HepG2 (cell line): ENCODE measurements around the gene HOXC5. TPM values are rescaled to one million over a fixed set of nuclear protein-coding genes. Genes with fewer than 3 reads are reported as not detected.

Experiments
- ATAC-seq: fragments of 200-7000 bp; cut with Tn5 transposase; 3 replicates; pipeline ENCODE4 v1.9.1; 2020; ENCODE audit warnings: mild to moderate bottlenecking, moderate library complexity
- BruUV-seq: library from RNA; stranded (reverse); fragments of 400-500 nt; replicated peaks from 2 replicates; lab custom pipeline; 2021; lab: Mats Ljungman, UMichigan
- CTCF ChIA-PET: fragments of 300-600 bp; formaldehyde crosslinking; extraction: SDS; loops from one replicate; lab custom pipeline; 2021; ENCODE audit warnings: low total read pairs, inconsistent platforms, low intra/inter-chr PET ratio; lab: Yijun Ruan, JAX
- POLR2A ChIA-PET: fragments of 350-600 bp; sonication (Branson Sonifier 250); formaldehyde crosslinking; loops from one replicate; lab custom pipeline; 2020; ENCODE audit warnings: antibody characterized with exemption, inconsistent platforms; lab: Yijun Ruan, JAX
- DNase-seq: peaks from one replicate; pipeline ENCODE4 v3.0.0-alpha.2; 2015; ENCODE audit warnings: low spot score
- FAIRE-seq: peaks from 3 replicates; lab custom pipeline; 2011; peaks lifted over from hg19 to GRCh38; lab: Jason Lieb, UNC
- H2AFZ ChIP-seq: one replicate; pipeline ENCODE4 v1.6.1; 2011; ENCODE audit warnings: low read length, inconsistent platforms
- H3K27ac ChIP-seq: fragments of 300-600 bp; 3 replicates; pipeline ENCODE4 v1.8.0; 2011; ENCODE audit warnings: mixed run types, mild to moderate bottlenecking, mixed read lengths, low read length, inconsistent platforms; ENCODE audit not compliant: insufficient read depth; ENCODE audit errors: extremely low read length
- H3K27me3 ChIP-seq, 2 experiments: fragments of 200-600 bp in 1 of 2; 2 replicates in 1 of 2; 3 replicates in 1 of 2; pipeline versions ENCODE4 v1.6.0 to v1.8.0; 2011; ENCODE audit warnings: low read length in 2 of 2, mild to moderate bottlenecking in 2 of 2, moderate library complexity in 2 of 2, inconsistent platforms in 1 of 2; ENCODE audit not compliant: insufficient read depth in 2 of 2, control insufficient read depth in 1 of 2
- H3K36me3 ChIP-seq, 2 experiments: fragments of 200-600 bp in 1 of 2; replicated peaks in 1 of 2; 2 replicates in 1 of 2; 3 replicates in 1 of 2; pipeline versions ENCODE4 v1.5.1 to v1.8.0; 2011; ENCODE audit warnings: low read length in 2 of 2, inconsistent platforms in 1 of 2; ENCODE audit not compliant: insufficient read depth in 2 of 2, control insufficient read depth in 1 of 2
- H3K4me1 ChIP-seq: 2 replicates; pipeline ENCODE4 v1.5.1; 2012; ENCODE audit warnings: low read length, inconsistent platforms; ENCODE audit not compliant: insufficient read depth
- H3K4me2 ChIP-seq: 2 replicates; pipeline ENCODE4 v1.6.0; 2011; ENCODE audit warnings: low read depth, low read length, inconsistent platforms
- H3K4me3 ChIP-seq, 3 experiments: fragments of 200-600 bp in 1 of 3; sonication (generic), shearing (Covaris generic) in 1 of 3; replicated peaks in 1 of 3; 2 replicates each; pipeline ENCODE4 v1.5.1; 2011 to 2016; ENCODE audit warnings: low read length in 3 of 3, inconsistent platforms in 2 of 3, low read depth in 2 of 3, mild to moderate bottlenecking in 2 of 3, control low read depth in 1 of 3, mixed read lengths in 1 of 3; ENCODE audit not compliant: insufficient read depth in 1 of 3
- H3K79me2 ChIP-seq: one replicate; pipeline ENCODE4 v1.6.1; 2011; ENCODE audit warnings: low read length, inconsistent platforms; ENCODE audit not compliant: insufficient read depth
- H3K9ac ChIP-seq: 2 replicates; pipeline ENCODE4 v1.6.0; 2011; ENCODE audit warnings: mild to moderate bottlenecking, low read depth, low read length, inconsistent platforms; ENCODE audit not compliant: insufficient read depth
- H3K9me3 ChIP-seq: 2 replicates; pipeline ENCODE4 v1.5.1; 2012; ENCODE audit warnings: mild to moderate bottlenecking, low read length
- H4K20me1 ChIP-seq: 2 replicates; pipeline ENCODE4 v1.6.0; 2011; ENCODE audit warnings: inconsistent platforms, mild to moderate bottlenecking, low read length, moderate library complexity; ENCODE audit not compliant: insufficient read depth
- HES4 ChIP-seq: sonication (generic); formaldehyde crosslinking; IDR thresholded peaks from 2 replicates; pipeline ENCODE4 v1.9.0; 2021; ENCODE audit warnings: mild to moderate bottlenecking, missing genetic modification reagents, borderline replicate concordance
- MXD4 ChIP-seq: IDR thresholded peaks from 2 replicates; pipeline ENCODE4 v1.6.1; 2016; ENCODE audit warnings: mild to moderate bottlenecking, missing biosample characterization, missing genetic modification reagents
- NFE2 ChIP-seq: sonication (generic); formaldehyde crosslinking; IDR thresholded peaks from 2 replicates; pipeline ENCODE4 v1.4.0; 2020; ENCODE audit warnings: missing genetic modification reagents
- RBAK ChIP-seq: sonication (generic); formaldehyde crosslinking; IDR thresholded peaks from 2 replicates; pipeline ENCODE4 v1.5.1; 2020; ENCODE audit warnings: mild to moderate bottlenecking, missing genetic modification reagents
- TERF1 ChIP-seq: sonication (generic); formaldehyde crosslinking; IDR thresholded peaks from 2 replicates; pipeline ENCODE4 v1.8.0; 2022; ENCODE audit warnings: mild to moderate bottlenecking, missing genetic modification reagents, moderate library complexity
- THAP7 ChIP-seq: sonication (generic); formaldehyde crosslinking; IDR thresholded peaks from 2 replicates; pipeline ENCODE4 v1.8.1; 2023; ENCODE audit warnings: mild to moderate bottlenecking, missing genetic modification reagents
- ZBTB34 ChIP-seq: sonication (generic); formaldehyde crosslinking; IDR thresholded peaks from 2 replicates; pipeline ENCODE4 v1.8.0; 2022; ENCODE audit warnings: mild to moderate bottlenecking, missing genetic modification reagents
- ZEB1 ChIP-seq: IDR thresholded peaks from 2 replicates; pipeline ENCODE4 v1.6.1; 2012; ENCODE audit warnings: mild to moderate bottlenecking, low read depth, inconsistent platforms; ENCODE audit not compliant: insufficient replicate concordance
- ZNF225 ChIP-seq: sonication (generic); formaldehyde crosslinking; IDR thresholded peaks from 2 replicates; pipeline ENCODE4 v1.4.0; 2020; ENCODE audit warnings: mild to moderate bottlenecking, missing genetic modification reagents
- ZNF367 ChIP-seq: sonication (generic); formaldehyde crosslinking; IDR thresholded peaks from 2 replicates; pipeline ENCODE4 v1.4.0; 2020; ENCODE audit warnings: missing genetic modification reagents, borderline replicate concordance
- ZNF382 ChIP-seq: sonication (generic); formaldehyde crosslinking; IDR thresholded peaks from 2 replicates; pipeline ENCODE4 v1.5.0; 2020; ENCODE audit warnings: missing genetic modification reagents, mild to moderate bottlenecking, borderline replicate concordance
- ZNF432 ChIP-seq: sonication (generic); formaldehyde crosslinking; IDR thresholded peaks from 2 replicates; pipeline ENCODE4 v1.5.0; 2020; ENCODE audit warnings: missing genetic modification reagents, mild to moderate bottlenecking, borderline replicate concordance
- ZNF530 ChIP-seq: sonication (generic); formaldehyde crosslinking; IDR thresholded peaks from 2 replicates; pipeline ENCODE4 v1.5.0; 2020; ENCODE audit warnings: low read depth, mild to moderate bottlenecking, missing genetic modification reagents
- ZNF549 ChIP-seq: sonication (generic); formaldehyde crosslinking; IDR thresholded peaks from 2 replicates; pipeline ENCODE4 v1.5.0; 2020; ENCODE audit warnings: missing genetic modification reagents
- ZNF780A ChIP-seq: sonication (generic); formaldehyde crosslinking; IDR thresholded peaks from 2 replicates; pipeline ENCODE4 v1.8.0; 2022; ENCODE audit warnings: mild to moderate bottlenecking, missing genetic modification reagents, moderate library complexity
- WGBS: methylation state at CpG from one replicate; pipeline ENCODE4 v1.1.6; 2017; ENCODE audit warnings: low lambda C conversion rate; 5-methylcytosine and 5-hydroxymethylcytosine counted together
- in situ Hi-C: cut with HindIII; loops from 2 replicates; pipeline ENCODE4 v1.10.0; 2017; ENCODE audit warnings: low pct_unique_long_range_greater_than_20kb; ENCODE audit not compliant: extremely low pct_ligation_motif_present
- intact Hi-C: fragments of 100-400 bp; cut with micrococcal nuclease; formaldehyde crosslinking; loops from one replicate; pipeline ENCODE4 v1.10.0; 2022; ENCODE audit not compliant: unreplicated experiment
- polyA plus RNA-seq, 8 experiments: library from polyadenylated mRNA; depleted of rRNA in 3 of 8; stranded (reverse) in 7 of 8; unstranded in 1 of 8; fragments of >200 nt; fragmentation: Illumina TruSeq in 4 of 8; extraction: Trizol in 4 of 8; gene quantifications; 2 replicates each; pipeline versions ENCODE4 v1.2.1 to v1.2.3, GENCODE V29; 2011 to 2016; ENCODE audit warnings: low read depth in 4 of 8, missing spikeins in 1 of 8, mixed read lengths in 1 of 8; ENCODE audit not compliant: insufficient read depth in 1 of 8
- total RNA-seq, 5 experiments: library from RNA; depleted of rRNA; stranded (reverse); fragments of >200 nt; fragmentation: Illumina TruSeq; extraction: Trizol; gene quantifications; 2 replicates each; pipeline ENCODE4 v1.2.3, GENCODE V29; 2016; ENCODE audit warnings: low read depth in 1 of 5

HOXC5 gene
- total and polyA plus RNA-seq, 2 of the 13 experiments (the other 11 are each of a cell fraction or from before 2014, with no cell fraction given): not detected

GRCh38 chr12:53996240-53997203 is 36.3 kb upstream of the HOXC5 start (continued):
- no peak for TF ChIP-seq ZNF382 (CRISPR knock-in tag)
- no peak for TF ChIP-seq ZEB1

GRCh38 chr12:53997204-53998109 is 35.4 kb upstream of the HOXC5 start:
- DNase-seq (no peak), ATAC-seq (no peak), FAIRE-seq (no peak)
- no peaks in the 10 kb centered on the region for H3K79me2 ChIP-seq
- no TSS peak for BruUV-seq
- no peaks in the 10 kb centered on the region for H4K20me1 ChIP-seq
- H3K4me2 ChIP-seq: no peak overlapping the region
- no peak overlapping the region for H3K27ac ChIP-seq
- peaks cover 4 to 63% of the 10 kb centered on the region in 2 experiments; a peak in 4 of 5 replicates for H3K27me3 ChIP-seq
- in situ Hi-C loops: loop anchor here (10.0 kb wide), 1 partner anchor 377 kb away; no protein-coding TSS in a partner anchor
- ChIA-PET CTCF (no interaction called here), POLR2A (no interaction called here)
- H3K9ac ChIP-seq: no peak overlapping the region
- H3K9me3 ChIP-seq: no peaks in the 10 kb centered on the region
- intact Hi-C loops: no loop called here
- H2AFZ ChIP-seq: no peak overlapping the region
- WGBS: 63% methylated on average over 23 of the region's 35 CpGs
- no peaks in the 10 kb centered on the region for H3K36me3 ChIP-seq
- TF ChIP-seq ZNF432 (CRISPR knock-in tag): no peak
- TF ChIP-seq ZNF367: no peak
- TF ChIP-seq ZNF780A: no peak
- TF ChIP-seq ZNF549 (CRISPR knock-in tag): no peak
- no peak for TF ChIP-seq ZNF225 (CRISPR knock-in tag)
- TF ChIP-seq RBAK (CRISPR knock-in tag): no peak
- no peak for TF ChIP-seq MXD4 (CRISPR knock-in tag)
- TF ChIP-seq HES4: no peak
- TF ChIP-seq ZNF530: no peak
- no peak for TF ChIP-seq NFE2 (CRISPR knock-in tag)
- no peak for TF ChIP-seq ZBTB34 (CRISPR knock-in tag)
- TF ChIP-seq TERF1 (CRISPR knock-in tag): no peak
- no peak for TF ChIP-seq THAP7 (CRISPR knock-in tag)
- no peak overlapping the region for H3K4me3 ChIP-seq
- H3K4me1 ChIP-seq: peaks cover 40% of the 10 kb centered on the region
